Astrocyte (in vitro differentiated cells and primary cell): Measurements from ENCODE around the gene NMB.
"Not testable (repeated sequence)": the region's sequence is repeated elsewhere in the genome, so short reads cannot be mapped to it uniquely, and the experiment has no call there.

Experiments used
- EZH2 ChIP-seq: IDR thresholded peaks from 2 replicates; pipeline ENCODE4 v1.6.1; 2012; ENCODE audit warnings: mild to moderate bottlenecking, low read length, inconsistent platforms; ENCODE audit not compliant: insufficient read depth
- TF ChIP-seq, protein P1 (sequence below): IDR thresholded peaks from 2 replicates; pipeline ENCODE4 v1.5.1; 2011; ENCODE audit warnings: low read depth, mild to moderate bottlenecking, inconsistent platforms, low read length, moderate library complexity; ENCODE audit not compliant: insufficient read depth

DNA sequence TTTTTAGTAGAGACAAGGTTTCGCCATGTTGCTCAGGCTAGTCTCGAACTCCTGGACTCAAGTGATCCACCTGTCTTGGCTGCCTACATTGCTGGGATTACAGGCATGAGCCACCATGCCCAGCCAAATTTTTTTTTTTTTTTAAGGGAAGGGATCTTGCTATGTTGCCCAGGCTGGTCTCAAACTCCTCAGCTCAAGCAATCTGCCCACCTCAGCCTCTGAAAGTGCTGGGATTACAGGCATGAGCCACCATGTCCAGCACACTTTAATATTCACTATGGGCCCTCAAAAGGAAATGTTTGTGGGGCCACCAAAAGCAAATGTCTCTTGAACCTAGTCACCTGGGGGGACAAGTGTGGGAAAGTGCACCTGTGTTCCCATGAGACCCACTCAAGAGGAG, 15.4 kb downstream of the NMB start:
- TF ChIP-seq EZH2: not testable (repeated sequence)
- TF ChIP-seq, protein P1, sequence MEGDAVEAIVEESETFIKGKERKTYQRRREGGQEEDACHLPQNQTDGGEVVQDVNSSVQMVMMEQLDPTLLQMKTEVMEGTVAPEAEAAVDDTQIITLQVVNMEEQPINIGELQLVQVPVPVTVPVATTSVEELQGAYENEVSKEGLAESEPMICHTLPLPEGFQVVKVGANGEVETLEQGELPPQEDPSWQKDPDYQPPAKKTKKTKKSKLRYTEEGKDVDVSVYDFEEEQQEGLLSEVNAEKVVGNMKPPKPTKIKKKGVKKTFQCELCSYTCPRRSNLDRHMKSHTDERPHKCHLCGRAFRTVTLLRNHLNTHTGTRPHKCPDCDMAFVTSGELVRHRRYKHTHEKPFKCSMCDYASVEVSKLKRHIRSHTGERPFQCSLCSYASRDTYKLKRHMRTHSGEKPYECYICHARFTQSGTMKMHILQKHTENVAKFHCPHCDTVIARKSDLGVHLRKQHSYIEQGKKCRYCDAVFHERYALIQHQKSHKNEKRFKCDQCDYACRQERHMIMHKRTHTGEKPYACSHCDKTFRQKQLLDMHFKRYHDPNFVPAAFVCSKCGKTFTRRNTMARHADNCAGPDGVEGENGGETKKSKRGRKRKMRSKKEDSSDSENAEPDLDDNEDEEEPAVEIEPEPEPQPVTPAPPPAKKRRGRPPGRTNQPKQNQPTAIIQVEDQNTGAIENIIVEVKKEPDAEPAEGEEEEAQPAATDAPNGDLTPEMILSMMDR: not testable (repeated sequence)
